Activated CD4-positive, alpha-beta T cell treated with anti-CD3 and anti-CD28 coated beads, Interleukin-2, amount 10 ng/mL, durations not matched to agents 24 days and 14 days (primary cell): Measurements from ENCODE around the gene RCE1. TPM values are rescaled to one million over a fixed set of nuclear protein-coding genes. Genes with fewer than 3 reads are reported as not detected.

Experiments
- DNase-seq: peaks from one replicate; pipeline ENCODE4 v3.0.0; 2022
- H3K27ac Mint-ChIP-seq: one replicate; pipeline ENCODE4 v1.8.0; 2022; ENCODE audit warnings: mild to moderate bottlenecking, mixed read lengths
- H3K27me3 Mint-ChIP-seq: one replicate; pipeline ENCODE4 v1.8.0; 2022; ENCODE audit warnings: mixed read lengths
- H3K36me3 Mint-ChIP-seq: one replicate; pipeline ENCODE4 v1.8.0; 2022; ENCODE audit warnings: low read depth, mild to moderate bottlenecking, mixed read lengths
- H3K4me1 Mint-ChIP-seq: one replicate; pipeline ENCODE4 v1.8.0; 2021; ENCODE audit warnings: mixed read lengths
- H3K4me3 Mint-ChIP-seq: one replicate; pipeline ENCODE4 v1.8.0; 2022; ENCODE audit warnings: mild to moderate bottlenecking, moderate library complexity, mixed read lengths
- H3K9me3 Mint-ChIP-seq: one replicate; pipeline ENCODE4 v1.8.0; 2021; ENCODE audit warnings: mixed read lengths
- intact Hi-C: fragments of 100-400 bp; cut with micrococcal nuclease; formaldehyde crosslinking; loops from one replicate; pipeline ENCODE4 v1.15.1; 2023
- total RNA-seq: library from RNA; stranded (reverse); gene quantifications from 2 replicates; pipeline ENCODE4 v1.2.3, GENCODE V29; 2022

Gene RCE1
- total RNA-seq, 1 donor from 2014 or later: 28.5 TPM

DNA sequence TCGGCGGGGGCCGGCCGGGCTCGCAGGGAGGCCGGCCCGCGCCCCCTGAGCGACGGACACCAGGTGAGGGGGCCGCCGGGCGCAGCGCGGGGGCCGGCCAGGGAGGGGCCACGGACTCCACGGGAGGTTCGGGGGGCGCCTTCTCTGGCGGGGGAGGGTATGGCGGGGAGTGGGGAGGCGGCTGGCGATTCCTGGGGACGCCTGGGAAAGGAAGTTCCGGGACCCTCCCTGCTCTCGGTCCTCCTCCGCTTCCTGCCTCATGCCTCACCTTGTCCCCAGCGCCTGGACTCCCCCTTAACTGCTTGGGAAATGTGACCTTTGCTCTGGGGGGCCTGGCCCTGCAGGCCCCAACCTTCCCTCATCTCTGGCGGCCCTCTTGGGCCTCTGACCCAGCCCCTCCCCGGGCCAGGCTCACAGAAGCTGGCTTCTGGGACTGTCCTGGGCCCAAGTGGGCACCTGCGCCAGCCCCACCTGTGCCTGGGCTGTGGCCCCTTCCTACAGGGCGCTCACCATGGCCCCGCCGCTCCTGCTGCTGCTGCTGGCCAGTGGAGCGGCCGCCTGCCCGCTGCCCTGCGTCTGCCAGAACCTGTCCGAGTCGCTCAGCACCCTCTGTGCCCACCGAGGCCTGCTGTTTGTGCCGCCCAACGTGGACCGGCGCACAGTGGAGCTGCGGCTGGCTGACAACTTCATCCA lies 14.1 kb downstream of the RCE1 start:
- Mint-ChIP-seq H3K36me3 (peaks cover 4% of the 10 kb centered on the region), H3K27me3 (no peaks in the 10 kb centered on the region), H3K27ac (peak overlapping the region; percentile 77), H3K9me3 (no peaks in the 10 kb centered on the region), H3K4me3 (peak overlapping the region; percentile 86), H3K4me1 (peaks cover 8% of the 10 kb centered on the region)
- DNase-seq: peak; percentile 63
- intact Hi-C loops: no loop called here

DNA sequence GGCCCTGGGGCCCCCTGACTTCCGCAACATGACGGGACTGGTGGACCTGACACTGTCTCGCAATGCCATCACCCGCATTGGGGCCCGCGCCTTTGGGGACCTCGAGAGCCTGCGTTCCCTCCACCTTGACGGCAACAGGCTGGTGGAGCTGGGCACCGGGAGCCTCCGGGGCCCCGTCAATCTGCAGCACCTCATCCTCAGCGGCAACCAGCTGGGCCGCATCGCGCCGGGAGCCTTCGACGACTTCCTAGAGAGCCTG lies 14.6 kb downstream of the RCE1 start:
- no peak for DNase-seq
- Mint-ChIP-seq H3K36me3 (peaks cover 4% of the 10 kb centered on the region), H3K9me3 (no peaks in the 10 kb centered on the region), H3K4me3 (peak overlapping the region; percentile 86), H3K4me1 (peaks cover 8% of the 10 kb centered on the region), H3K27me3 (no peaks in the 10 kb centered on the region), H3K27ac (peak overlapping the region; percentile 48)
- intact Hi-C loops: no loop called here

DNA sequence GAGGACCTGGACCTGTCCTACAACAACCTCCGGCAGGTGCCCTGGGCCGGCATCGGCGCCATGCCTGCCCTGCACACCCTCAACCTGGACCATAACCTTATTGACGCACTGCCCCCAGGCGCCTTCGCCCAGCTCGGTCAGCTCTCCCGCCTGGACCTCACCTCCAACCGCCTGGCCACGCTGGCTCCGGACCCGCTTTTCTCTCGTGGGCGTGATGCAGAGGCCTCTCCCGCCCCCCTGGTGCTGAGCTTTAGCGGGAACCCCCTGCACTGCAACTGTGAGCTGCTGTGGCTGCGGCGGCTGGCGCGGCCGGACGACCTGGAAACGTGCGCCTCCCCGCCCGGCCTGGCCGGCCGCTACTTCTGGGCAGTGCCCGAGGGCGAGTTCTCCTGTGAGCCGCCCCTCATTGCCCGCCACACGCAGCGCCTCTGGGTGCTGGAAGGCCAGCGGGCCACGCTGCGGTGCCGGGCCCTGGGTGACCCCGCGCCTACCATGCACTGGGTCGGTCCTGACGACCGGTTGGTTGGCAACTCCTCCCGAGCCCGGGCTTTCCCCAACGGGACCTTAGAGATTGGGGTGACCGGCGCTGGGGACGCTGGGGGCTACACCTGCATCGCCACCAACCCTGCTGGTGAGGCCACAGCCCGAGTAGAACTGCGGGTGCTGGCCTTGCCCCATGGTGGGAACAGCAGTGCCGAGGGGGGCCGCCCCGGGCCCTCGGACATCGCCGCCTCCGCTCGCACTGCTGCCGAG lies 15.1 kb downstream of the RCE1 start:
- peak overlapping the region; percentile 86 for H3K4me3 Mint-ChIP-seq
- DNase-seq: no peak
- peak overlapping the region; percentile 48 for H3K27ac Mint-ChIP-seq
- intact Hi-C loops: no loop called here
- peaks cover 4% of the 10 kb centered on the region for H3K36me3 Mint-ChIP-seq
- no peaks in the 10 kb centered on the region for H3K9me3 Mint-ChIP-seq
- H3K4me1 Mint-ChIP-seq: peaks cover 8% of the 10 kb centered on the region
- H3K27me3 Mint-ChIP-seq: no peaks in the 10 kb centered on the region

DNA sequence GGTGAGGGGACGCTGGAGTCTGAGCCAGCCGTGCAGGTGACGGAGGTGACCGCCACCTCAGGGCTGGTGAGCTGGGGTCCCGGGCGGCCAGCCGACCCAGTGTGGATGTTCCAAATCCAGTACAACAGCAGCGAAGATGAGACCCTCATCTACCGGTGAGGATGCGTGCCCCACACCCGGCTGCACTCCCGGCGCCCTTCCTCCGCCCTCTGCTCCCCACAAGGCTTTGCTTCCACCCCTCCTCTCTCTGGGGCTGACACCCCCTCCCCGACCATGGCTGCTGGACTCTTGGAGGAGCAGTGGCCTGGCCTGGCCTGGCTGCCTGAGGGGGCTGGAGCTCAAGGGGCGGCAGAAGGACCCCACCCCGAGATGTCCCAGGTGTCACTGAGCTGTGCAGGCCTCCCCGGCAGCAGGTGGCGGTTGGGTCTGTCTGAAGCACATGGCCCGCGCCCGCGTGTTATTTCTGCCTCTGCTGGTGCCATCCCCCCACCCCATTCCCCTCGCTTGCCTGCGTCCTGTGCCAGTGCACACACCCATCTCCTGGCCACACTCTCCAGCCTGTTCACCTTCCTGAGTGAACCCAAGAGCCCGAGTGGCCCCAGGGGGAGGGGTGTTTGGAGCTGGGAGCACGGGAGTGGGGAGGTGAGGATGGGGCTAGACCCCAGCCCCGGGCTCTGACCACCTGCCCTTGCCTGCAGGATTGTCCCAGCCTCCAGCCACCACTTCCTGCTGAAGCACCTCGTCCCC lies 15.9 kb downstream of the RCE1 start:
- Mint-ChIP-seq H3K4me1 (peaks cover 4% of the 10 kb centered on the region), H3K36me3 (peaks cover 4% of the 10 kb centered on the region), H3K9me3 (no peaks in the 10 kb centered on the region), H3K27me3 (no peaks in the 10 kb centered on the region), H3K27ac (no peak overlapping the region), H3K4me3 (peak overlapping the region; percentile 55)
- peak; percentile 56 for DNase-seq
- intact Hi-C loops: no loop called here

DNA sequence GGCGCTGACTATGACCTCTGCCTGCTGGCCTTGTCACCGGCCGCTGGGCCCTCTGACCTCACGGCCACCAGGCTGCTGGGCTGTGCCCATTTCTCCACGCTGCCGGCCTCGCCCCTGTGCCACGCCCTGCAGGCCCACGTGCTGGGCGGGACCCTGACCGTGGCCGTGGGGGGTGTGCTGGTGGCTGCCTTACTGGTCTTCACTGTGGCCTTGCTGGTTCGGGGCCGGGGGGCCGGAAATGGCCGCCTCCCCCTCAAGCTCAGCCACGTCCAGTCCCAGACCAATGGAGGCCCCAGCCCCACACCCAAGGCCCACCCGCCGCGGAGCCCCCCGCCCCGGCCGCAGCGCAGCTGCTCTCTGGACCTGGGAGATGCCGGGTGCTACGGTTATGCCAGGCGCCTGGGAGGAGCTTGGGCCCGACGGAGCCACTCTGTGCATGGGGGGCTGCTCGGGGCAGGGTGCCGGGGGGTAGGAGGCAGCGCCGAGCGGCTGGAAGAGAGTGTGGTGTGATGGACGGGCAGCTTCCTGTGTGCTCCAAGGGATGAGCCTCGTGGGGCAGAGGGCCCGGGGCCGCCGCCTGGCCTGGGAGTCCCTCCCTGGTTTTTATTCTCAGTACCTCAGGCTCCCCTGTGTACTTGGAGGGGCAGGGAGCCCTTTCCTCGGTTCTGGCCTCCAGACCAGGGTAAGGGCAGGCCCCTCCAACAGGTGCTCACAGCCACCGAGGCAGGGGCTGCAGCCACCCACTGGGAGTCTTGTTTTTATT lies 16.6 kb downstream of the RCE1 start:
- intact Hi-C loops: loop anchor here (10.0 kb wide), 1 partner anchor 1055 kb away; no protein-coding TSS in a partner anchor
- peaks cover 4% of the 10 kb centered on the region for H3K36me3 Mint-ChIP-seq
- H3K4me3 Mint-ChIP-seq: no peak overlapping the region
- H3K9me3 Mint-ChIP-seq: no peaks in the 10 kb centered on the region
- H3K27ac Mint-ChIP-seq: no peak overlapping the region
- no peak for DNase-seq
- no peaks in the 10 kb centered on the region for H3K27me3 Mint-ChIP-seq
- peaks cover 3% of the 10 kb centered on the region for H3K4me1 Mint-ChIP-seq

DNA sequence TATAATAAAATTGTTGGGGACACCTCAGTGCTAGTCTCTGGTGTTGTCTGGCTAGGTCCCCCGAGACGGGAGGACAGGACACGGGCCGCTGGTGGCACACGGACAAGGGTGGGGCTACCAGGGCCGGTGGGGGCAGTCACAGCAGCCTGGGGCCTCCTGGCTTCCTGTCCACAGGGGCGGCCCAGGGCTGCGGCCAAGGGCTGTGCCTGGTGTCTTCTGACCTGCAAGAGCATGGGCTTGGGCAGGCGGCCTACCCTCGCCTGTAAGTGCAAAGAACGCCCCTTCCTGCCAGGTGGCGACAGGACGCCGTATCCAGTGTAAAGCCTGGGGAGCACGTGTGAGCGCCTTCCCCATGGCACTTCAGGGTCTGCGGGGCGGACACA lies 17.2 kb downstream of the RCE1 start:
- Mint-ChIP-seq H3K4me3 (no peak overlapping the region), H3K4me1 (peaks cover 3% of the 10 kb centered on the region), H3K27ac (no peak overlapping the region), H3K36me3 (peaks cover 4% of the 10 kb centered on the region), H3K9me3 (no peaks in the 10 kb centered on the region), H3K27me3 (no peaks in the 10 kb centered on the region)
- intact Hi-C loops: loop anchor here (10.0 kb wide), 1 partner anchor 1056 kb away; no protein-coding TSS in a partner anchor
- DNase-seq: peak; percentile 56

DNA sequence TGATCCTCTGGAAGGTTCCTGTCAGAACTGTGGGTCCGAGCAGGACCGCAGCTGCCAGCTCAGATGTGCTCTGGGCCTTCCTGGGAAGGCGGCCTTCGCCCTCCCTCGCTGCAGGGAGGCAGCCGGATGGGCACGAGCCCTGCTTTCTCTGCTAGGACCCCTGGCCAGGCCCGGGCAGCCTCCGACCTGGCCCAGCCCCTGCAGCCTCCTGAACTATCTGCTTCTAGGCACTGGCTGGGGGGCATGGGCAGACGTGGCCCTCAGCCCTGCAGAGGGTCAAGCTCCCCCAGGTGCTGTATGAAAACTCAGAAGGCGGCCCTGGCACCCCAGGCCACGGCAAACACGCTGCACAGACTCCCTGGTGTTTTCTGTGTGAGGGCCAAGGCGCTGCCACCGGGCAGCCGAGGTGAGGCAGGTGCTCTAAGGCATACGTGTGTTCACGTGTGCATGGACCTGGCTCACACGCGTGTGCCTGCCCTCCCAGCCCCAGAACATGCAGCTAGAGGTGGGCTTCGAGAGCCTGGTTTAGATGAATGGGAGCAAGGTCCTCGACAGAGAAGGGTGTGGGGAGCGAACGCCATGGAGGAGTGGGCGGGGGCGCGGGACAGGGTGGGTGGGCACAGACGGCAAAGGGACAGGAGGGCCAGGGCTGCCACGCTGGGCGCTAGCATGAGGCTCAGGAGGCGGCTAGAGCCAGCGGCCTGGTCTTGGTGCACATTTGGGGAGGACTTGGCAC lies 18.0 kb downstream of the RCE1 start:
- H3K27ac Mint-ChIP-seq: no peak overlapping the region
- H3K4me3 Mint-ChIP-seq: no peak overlapping the region
- H3K36me3 Mint-ChIP-seq: peaks cover 4% of the 10 kb centered on the region
- DNase-seq: no peak
- intact Hi-C loops: loop anchor here (10.0 kb wide), 1 partner anchor 1056 kb away; no protein-coding TSS in a partner anchor
- H3K9me3 Mint-ChIP-seq: no peaks in the 10 kb centered on the region
- H3K27me3 Mint-ChIP-seq: no peaks in the 10 kb centered on the region
- no peaks in the 10 kb centered on the region for H3K4me1 Mint-ChIP-seq

DNA sequence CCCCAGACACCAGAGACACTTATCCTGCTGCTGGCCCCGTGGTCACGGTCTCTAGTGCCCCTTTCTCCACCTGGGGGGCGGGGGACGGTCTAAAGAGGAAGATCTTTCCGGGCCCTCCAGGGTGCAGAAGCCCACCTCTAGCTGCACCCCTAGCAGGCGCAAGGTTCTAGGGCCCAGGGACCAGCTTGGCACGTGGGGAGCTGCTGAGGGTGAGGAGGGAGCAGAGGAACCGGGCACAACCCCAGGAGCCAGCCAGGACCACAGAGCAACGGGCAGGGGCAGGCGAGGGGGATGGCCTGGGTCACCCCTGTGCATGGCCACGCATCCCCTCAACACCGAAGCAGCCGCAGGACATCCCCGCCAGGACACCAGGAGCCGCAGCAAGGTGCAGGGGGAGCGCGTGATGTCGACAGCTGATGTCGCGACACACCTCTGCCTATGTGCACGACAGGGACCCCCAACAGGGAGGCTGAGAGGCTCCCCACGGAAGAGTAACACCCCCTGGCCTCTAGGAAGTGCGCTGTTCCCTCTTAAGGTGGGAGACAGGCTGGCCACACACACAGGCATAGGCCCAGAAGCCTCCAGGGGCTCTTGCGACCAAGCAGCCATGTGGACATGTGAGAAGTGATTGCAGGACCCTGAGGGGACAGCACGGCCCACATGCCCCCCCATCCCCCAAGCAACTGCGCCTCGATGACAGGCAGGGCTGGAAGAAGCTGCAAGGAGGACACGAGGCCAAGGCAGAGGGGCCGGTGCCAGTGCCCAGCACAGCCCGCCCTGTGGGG lies 18.7 kb downstream of the RCE1 start:
- no peaks in the 10 kb centered on the region for H3K9me3 Mint-ChIP-seq
- intact Hi-C loops: loop anchor here (10.0 kb wide), 1 partner anchor 1057 kb away; no protein-coding TSS in a partner anchor
- peaks cover 2% of the 10 kb centered on the region for H3K36me3 Mint-ChIP-seq
- H3K27me3 Mint-ChIP-seq: no peaks in the 10 kb centered on the region
- no peak for DNase-seq
- no peak overlapping the region for H3K4me3 Mint-ChIP-seq
- no peaks in the 10 kb centered on the region for H3K4me1 Mint-ChIP-seq
- no peak overlapping the region for H3K27ac Mint-ChIP-seq

DNA sequence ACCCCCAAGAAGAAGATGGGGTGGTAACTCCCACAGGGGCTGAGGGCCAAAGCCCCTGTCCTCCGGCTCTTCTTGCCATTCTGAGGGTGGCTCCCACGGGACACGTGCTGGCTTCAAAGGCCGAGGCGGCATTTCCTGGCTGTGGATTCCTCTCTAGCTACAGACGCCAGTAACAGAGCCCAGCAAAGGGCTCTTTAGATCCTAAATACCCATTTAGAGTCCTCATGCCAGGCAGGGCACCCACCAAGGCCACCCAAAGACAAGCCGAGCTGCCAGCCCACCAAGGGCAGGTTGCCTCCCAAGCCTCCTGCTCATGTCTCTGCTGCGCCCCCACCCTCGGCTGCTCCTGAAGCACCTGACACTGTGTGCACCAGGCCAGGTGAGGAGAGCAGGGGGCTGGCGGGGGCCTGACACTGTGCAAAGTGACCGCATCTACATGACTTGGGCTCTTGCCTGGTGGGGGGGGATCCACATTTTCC lies 19.4 kb downstream of the RCE1 start:
- H3K36me3 Mint-ChIP-seq: peaks cover 2% of the 10 kb centered on the region
- no peak overlapping the region for H3K4me3 Mint-ChIP-seq
- H3K27me3 Mint-ChIP-seq: no peaks in the 10 kb centered on the region
- no peak overlapping the region for H3K27ac Mint-ChIP-seq
- DNase-seq: no peak
- H3K9me3 Mint-ChIP-seq: no peaks in the 10 kb centered on the region
- intact Hi-C loops: loop anchor here (10.0 kb wide), 1 partner anchor 1058 kb away; no protein-coding TSS in a partner anchor
- no peaks in the 10 kb centered on the region for H3K4me1 Mint-ChIP-seq

DNA sequence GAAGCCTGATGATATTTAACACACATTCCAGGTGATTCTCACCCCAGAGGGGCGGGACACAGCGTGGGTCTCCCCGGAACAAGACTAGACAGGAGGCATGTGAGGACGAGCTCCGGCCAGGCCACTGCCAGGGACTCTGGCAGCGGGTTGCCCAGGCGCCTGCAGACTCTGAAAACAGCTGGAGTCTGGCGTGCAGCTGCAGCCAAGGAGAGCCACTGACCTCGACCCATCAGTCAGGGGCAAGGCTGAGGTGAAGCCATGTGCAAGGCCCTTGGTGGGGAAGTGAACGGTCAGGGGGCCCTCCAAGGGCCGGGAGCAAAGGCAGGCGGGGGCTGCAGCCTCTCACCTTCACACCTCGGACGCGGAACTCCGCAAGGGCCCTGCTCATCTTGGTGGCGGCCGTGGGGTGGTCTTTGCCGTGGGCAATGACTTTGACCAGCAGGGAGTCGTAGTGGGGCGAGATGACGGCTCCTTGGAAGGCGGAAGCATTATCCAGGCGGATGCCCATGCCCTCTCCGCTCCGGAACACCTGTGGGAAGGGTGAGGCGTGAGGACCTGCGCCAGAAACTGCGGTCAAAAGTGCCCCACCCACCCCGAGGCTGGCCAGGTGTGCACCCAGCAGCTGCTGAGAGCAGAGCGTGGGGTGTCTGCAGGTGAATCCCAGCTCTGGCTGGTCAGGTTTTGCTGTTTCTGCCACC lies 20.3 kb downstream of the RCE1 start:
- no peaks in the 10 kb centered on the region for H3K27me3 Mint-ChIP-seq
- intact Hi-C loops: loop anchor here (10.0 kb wide), 1 partner anchor 1059 kb away; no protein-coding TSS in a partner anchor
- H3K4me1 Mint-ChIP-seq: peaks cover 3% of the 10 kb centered on the region
- H3K27ac Mint-ChIP-seq: no peak overlapping the region
- H3K4me3 Mint-ChIP-seq: no peak overlapping the region
- no peaks in the 10 kb centered on the region for H3K36me3 Mint-ChIP-seq
- no peaks in the 10 kb centered on the region for H3K9me3 Mint-ChIP-seq
- DNase-seq: no peak

DNA sequence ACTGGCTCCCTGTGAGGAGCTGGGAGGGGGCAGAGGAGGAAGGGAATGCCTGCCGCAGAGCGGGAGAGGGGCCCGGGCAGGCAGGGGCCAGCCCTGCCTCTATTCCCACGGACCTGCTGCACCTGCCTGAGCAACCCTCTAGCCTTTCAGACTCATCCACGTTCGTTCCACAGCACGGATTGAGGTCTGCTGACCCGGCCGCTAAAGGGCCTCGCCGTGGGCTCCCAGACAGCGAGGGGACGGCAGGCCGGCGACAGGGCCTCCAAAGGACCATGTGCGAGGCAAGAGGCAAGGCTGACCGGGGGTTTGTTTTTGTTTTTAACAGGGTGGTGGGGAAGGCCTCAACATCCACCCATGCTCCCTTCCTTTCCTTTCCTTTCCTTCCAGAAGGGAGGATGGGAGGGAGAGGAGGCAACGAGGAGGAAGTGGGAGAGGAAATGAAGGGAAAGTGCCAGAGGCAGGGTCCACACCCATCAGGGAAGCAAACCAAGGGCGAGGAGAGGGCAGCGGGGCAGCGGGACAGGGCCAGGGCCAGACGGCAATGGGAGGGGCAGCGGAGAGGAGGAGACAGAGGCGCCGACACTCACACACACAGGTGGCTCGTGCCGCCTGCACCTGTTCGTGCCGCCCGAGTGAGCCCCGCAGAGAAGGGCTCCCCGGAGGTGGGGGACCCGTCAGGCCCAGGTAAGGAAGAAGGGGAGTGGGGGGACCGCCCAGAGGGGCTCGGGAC lies 21.1 kb downstream of the RCE1 start:
- Mint-ChIP-seq H3K36me3 (no peaks in the 10 kb centered on the region), H3K27me3 (no peaks in the 10 kb centered on the region), H3K4me1 (peaks cover 6% of the 10 kb centered on the region), H3K9me3 (no peaks in the 10 kb centered on the region), H3K27ac (no peak overlapping the region), H3K4me3 (no peak overlapping the region)
- no peak for DNase-seq
- intact Hi-C loops: loop anchor here (10.0 kb wide), 1 partner anchor 1060 kb away; no protein-coding TSS in a partner anchor
